HG03575 (cell line): ENCODE results near the gene FYN.
"Not testable (repeated sequence)": the region's sequence is repeated elsewhere in the genome, so short reads cannot be mapped to it uniquely, and the experiment has no call there.

Source experiments
- ATAC-seq: cut with Tn5 transposase; IDR thresholded peaks from one replicate; pipeline ENCODE4 v1.9.1; 2021; ENCODE audit not compliant: unreplicated experiment, insufficient number of reproducible peaks, low FRiP score; ENCODE audit errors: extremely low read depth

The FYN gene

GRCh38 chr6:111800259-111800765 is 72.9 kb downstream of the FYN start:
- no peak for ATAC-seq

DNA sequence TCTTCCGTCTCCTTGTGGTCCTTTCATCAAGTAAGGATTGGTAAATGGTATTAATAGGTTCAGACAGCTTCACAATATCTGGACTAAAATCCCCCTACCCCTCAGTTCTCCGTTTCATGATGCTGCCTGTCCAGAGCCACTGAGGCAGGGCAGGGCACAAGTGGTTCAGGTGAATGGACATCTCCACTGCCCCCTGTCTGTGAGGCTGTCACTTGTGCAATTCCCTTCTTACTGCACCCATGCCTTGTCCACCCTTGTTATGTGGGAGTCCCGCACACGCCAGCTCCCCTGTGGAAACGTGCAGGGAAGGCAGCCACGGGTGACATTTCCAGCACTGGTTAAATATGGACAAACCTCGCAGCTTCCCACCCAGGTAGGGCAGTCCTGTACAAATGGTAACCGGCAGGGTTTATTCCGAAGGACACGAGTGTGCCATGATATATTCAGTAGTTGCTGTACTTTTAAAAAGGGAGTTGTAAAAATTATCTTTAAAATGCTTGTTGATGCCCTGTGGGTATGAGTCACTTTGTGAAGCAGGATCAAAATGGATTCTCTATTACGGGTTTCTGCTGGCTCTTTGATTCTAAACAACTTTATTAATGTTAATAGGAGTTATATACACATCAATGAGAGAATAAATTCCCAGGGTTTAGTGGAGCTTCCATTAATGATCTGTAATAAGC is 73.5 kb downstream of the FYN start:
- ATAC-seq: no peak

- ATAC-seq: no peak
Observed at GRCh38 chr6:111798281-111798725, 74.9 kb downstream of the FYN start.

DNA sequence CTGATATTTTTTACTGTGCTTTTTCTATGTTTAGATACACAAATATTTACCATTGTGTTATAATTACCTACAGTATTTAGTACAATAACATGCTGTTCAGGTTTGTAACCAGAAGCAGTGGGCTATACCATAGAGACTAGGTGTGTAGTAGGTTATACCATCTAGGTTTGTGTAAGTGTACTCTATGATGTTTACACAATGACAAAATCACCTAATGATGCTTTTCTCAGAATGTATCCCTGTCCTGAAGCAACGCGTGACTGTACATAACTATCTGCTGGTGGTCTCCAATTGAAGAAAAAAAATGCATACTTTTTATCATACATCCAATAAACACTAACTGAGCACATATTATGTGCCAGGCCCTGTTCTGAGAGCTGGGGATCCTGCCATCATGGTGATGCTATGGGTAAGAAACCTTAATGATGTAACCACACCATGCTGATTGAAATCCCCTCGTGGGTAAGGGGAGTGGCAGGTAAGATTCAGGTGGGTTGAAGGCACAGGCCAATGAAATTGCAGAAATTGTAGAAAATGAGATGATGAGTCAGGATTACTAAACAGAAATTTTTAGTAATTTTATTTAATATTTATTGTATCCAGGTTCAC is 76.8 kb downstream of the FYN start:
- no peak for ATAC-seq

GRCh38 chr6:111795558-111795957 is 77.7 kb downstream of the FYN start:
- no peak for ATAC-seq

DNA sequence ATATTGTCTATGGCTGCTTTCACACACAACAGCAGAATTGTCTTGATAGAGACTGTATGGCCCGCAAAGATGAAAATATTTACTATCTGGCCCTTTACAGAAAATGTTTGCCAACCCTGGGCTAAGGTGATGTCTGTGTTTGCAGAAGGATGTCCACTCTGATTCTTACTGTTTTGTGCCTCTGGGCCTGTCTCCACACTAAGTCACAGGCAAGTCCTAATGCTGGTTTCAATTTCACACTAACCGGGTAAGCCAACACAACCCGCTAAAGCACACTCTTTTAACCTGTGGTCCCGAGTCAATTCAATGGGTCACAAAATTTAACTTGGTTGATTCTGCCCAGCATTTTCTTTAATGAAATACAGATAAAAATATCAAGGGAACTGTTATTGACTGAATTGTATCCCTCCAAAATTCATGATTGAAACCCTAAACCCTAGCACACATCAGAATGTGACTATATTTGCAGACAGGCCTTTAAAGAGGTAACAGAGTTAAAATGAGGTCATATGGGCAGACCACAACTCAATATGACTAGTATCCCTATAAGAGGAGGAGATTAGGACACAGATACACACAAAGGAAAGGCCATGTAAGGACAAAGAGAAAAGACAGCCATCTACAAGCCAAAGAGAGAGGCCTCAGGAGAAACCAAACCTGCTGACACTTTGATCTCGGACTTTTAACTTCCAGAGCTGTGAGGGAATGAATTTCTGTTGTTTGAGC is 78.4 kb downstream of the FYN start:
- ATAC-seq: no peak

GRCh38 chr6:111794300-111794699 is 79.0 kb downstream of the FYN start:
- ATAC-seq: no peak

- no peak for ATAC-seq
Observed at GRCh38 chr6:111793711-111794111, 79.5 kb downstream of the FYN start.

- ATAC-seq: no peak
Observed at GRCh38 chr6:111792914-111793700, 80.1 kb downstream of the FYN start.

GRCh38 chr6:111792241-111792640 is 81.0 kb downstream of the FYN start:
- ATAC-seq: no peak

GRCh38 chr6:111791415-111791814 is 81.8 kb downstream of the FYN start:
- ATAC-seq: no peak

GRCh38 chr6:111789598-111789997 is 83.7 kb downstream of the FYN start:
- no peak for ATAC-seq

DNA sequence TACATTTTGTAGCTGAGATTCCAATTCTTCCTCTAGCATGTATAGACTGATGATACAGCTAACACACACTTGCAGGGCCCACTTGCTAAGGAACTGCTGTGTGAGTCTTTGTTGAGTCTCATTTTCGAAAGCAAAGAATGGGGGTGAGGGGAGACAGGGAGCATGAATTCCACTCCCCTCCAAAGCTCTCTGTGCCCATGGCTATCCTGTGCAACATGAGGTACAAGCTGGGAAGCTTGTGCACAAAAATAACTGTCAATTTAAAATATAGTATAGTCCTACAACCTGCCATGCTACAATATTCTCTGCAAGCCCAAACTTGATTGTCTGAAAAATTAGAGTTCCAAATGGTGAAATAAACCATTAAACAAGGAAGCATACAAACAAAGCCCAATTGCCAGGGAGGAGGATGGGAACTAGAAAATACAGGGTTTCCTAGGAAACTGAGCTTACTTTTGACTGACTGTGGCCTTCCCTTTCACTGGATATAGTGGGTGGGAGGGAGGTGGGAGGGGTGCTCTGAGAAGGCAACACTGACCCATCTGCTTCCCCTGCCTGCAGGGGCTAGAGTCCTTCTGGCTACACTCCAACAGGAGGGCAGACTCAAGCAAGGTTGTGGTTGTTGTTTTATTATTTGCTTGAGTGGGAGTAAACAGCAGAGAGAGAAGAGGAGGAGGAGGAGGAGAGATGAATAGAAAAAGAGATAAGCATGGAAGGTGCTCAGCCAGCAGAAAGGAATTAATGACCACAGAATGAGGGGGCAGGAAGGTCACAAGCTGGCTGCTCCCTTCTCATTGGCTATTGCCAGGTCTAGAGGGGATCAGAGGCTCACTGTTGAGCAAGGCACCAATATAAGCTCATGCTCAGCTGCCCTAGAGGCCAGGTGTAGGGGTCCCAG is 84.6 kb downstream of the FYN start:
- ATAC-seq: no peak

- ATAC-seq: not testable (repeated sequence)
Observed at GRCh38 chr6:111786151-111786550, 87.1 kb downstream of the FYN start.

DNA sequence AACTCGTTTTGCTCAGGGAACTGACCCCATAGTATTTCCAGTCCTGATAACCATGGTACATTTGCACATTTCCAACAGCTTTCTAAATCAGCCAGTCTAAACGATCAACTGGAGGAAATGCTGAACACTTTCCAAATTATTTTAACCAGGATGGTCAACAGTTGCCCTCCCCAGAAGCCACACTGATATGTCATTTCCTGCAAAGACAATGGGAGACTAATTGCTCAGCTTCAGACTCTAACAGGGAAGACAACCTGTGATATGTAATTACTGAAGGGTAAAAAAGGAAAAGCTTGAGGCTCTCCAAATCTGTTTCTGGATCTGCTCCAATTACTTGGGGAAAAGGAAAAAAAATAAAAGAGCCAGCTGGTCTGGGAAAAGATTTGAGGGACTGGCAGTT is 88.8 kb downstream of the FYN start:
- no peak for ATAC-seq

DNA sequence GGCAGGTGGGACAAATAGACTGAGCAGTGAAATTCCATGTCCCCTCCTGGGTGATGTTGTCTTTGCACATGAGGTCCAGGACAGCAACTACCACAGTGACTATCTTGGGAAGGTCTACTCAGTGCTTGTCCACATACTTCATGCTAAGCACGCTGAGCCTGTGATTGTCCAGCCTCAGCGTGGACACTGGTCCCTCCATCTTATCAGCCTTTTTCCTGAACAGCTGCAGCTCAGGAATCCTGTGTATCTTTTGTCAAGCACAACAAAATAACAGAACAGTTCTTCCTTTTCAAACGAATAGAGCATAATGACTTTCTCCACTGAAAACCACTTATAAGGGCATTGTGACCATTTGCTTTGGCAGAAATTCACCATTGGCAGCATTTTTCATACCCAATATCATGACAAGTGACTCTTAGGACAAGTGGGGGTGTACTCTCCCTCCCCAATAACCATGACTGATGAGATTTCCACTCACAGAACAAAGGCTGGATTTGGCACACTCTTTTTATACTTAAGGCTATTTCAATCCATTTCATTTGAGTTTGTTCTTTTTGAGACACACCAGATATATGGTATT is 90.3 kb downstream of the FYN start:
- ATAC-seq: no peak

GRCh38 chr6:111782192-111782809 is 91.0 kb downstream of the FYN start:
- no peak for ATAC-seq
